GM18526 (cell line): Measurements from ENCODE around the gene ADAMTSL2.

ENCODE experiments used
- POLR2A ChIP-seq: IDR thresholded peaks from 3 replicates; pipeline ENCODE4 v1.6.1; 2011; ENCODE audit not compliant: insufficient read length; ENCODE audit errors: extremely low read depth

The ADAMTSL2 gene

DNA sequence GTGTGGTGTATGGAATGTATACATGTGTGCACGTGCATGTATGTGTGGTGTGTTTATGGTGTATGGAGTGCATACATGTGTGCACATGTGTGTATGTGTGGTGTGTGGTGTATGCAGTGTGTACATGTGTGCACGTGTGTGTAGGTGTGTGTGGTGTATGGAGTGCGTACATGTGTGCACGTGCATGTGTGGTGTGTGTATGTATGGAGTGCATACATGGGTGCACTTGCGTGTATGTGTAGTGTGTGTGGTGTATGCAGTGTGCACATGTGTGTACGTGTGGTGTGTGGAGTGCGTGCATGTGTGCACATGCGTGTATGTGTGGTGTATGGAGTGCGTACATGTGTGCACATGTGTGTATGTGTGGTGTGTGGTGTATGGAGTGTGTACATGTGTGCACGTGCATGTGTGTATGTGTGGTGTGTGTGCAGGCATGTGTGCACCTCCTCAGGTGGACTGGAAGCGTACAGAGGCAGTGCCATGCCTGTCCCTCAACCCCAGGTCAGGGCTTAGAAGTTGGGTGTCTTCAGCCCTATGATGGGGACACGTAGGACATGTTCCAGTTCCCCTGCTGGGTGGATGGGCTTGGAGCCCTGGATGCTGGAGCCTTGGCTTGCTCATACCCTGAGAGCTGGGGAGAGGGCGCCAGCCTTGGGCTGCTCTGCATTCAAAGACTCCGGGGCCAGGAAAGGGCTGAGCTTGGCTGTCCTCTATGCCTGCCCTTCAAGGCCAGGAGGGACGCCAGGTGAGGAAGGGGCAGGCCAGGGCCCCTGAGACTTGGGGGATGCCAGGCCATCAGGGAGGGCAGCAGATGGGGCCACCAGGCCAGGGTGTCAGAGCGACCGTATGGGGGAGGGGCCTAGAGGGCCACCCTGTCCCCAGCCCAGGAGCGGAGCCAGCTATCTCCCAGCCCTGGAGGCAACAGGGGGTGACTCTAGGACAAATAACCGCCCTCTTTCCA lies 22.0 kb upstream of the ADAMTSL2 start:
- TF ChIP-seq POLR2A = no peak

DNA sequence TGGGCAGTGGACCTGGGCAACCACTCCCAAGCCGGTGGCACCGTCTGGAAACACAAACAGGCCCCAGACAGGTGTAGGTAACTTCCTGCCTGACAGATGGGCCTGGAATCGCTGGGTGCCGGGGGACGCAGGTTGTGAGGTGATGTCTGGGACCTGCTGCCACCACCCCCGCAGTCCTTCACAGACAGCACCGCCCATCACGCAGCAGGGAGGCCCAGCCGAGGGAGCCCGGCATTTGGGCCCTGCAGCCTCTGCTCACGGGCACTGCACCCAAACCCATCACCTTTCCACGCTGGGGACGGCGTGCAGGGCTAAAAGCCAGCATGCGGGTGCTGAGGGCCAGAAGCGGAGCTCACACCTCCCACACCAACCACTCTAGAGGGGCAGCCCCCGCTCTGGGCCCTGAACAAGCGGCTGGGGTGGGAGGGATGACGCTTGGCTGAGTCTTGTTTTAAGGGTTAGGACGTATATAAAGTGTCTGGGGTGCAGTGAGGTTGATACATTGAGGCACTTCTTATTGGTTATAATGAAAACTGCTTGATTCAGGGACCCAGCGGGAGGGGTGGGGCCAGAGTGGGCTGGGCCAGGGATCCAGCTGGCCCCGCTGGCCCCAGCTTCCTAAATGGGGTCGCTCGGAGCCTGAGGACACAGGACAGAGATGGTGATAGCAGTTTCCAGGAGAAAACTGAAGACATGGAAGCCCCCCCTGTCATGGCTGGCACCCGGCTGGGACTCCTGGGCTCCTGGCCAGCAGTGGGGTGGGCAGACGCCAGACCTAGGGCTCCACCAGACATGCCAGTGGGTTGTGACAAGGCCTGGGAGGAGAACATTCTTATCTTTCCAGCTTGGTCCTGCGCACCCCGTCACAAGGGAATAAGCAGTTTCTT lies 21.0 kb upstream of the ADAMTSL2 start:
- no peak for TF ChIP-seq POLR2A

DNA sequence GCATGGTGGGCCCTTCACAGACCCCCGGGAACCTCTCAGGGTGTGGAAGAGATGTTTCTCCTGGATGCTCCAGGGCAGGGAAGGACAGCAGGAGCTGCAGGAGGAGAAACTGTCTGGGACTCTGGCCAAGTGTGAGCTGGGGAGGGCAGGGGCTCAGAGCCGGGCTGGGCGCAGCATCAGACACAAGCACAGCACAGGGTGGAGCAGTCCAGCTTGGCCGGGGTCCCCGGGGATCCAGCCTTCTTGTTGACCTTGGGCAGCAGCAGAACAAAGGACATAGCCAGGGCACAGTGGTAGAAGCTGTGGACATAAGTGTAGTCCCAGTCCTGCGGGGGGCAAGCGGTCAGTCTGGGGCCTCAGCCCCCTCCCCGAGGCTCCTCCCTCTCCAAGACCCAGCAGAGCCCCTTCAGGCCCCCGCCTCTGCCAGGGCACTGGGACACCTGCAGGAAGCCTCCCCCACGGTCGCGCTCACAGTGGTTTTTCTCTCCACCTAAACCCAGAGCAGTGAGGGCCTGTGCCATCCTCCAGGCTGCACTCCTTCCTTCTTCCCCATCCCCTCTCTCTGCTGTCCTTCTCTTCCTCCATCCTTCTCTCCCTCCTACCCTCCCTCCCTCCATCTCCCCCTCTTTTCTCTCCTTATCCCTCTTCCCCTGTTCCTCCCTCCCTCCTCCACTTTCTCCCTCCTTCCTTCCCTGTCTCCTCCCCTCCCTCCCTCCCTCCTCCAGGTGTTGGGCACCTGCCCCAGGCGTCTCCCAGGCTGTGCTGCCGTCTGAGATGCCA lies 19.9 kb upstream of the ADAMTSL2 start:
- TF ChIP-seq POLR2A = no peak

DNA sequence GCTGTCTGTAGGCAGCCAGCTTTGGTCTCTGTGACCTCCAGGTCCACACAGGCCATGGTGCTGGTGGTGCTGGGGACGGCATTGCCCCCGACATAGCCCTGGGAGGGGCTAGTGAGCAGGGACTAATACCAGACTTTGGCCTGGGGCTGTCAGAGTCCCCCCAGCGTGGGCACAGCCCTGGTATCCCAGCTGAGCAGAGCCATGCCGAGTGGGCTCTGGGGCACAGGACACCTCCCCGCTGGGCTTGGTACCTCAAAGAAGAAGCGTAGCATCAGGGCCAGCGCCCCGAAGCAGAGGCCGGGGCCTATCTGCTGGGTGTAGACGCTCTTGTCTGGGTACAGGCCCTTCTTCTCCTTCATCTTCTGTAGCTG lies 19.3 kb upstream of the ADAMTSL2 start:
- TF ChIP-seq POLR2A = no peak

DNA sequence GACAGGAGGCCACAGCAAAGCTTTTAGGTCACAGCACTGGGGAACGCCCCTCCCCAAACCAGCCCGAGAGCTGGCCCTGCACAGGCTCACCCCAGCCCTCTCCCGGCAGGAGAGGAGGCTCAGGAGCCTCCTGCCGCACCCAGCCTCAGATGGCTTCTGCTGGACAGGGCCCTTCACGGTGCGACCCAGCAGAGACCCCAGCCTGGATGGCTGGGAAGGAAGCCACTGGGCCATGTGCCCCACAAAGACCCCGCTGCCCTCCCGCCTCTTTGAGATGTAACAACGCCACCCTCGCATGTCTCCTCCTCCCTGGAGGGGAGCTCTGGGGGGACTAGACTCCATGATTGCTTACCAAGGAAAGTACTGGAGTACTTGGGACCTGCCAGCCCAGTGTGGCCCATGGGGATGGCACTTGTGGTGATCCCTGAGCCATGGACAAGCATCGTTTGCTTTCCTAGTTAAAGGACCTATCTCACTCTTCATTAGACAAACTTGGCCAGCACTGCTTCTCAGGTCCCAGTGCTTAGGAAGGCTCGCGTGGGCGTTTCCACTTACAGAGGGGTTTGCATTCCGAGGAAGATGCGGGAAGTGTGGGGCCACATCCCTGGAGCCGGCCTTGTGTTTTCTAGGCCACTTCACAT lies 18.8 kb upstream of the ADAMTSL2 start:
- TF ChIP-seq POLR2A = no peak

DNA sequence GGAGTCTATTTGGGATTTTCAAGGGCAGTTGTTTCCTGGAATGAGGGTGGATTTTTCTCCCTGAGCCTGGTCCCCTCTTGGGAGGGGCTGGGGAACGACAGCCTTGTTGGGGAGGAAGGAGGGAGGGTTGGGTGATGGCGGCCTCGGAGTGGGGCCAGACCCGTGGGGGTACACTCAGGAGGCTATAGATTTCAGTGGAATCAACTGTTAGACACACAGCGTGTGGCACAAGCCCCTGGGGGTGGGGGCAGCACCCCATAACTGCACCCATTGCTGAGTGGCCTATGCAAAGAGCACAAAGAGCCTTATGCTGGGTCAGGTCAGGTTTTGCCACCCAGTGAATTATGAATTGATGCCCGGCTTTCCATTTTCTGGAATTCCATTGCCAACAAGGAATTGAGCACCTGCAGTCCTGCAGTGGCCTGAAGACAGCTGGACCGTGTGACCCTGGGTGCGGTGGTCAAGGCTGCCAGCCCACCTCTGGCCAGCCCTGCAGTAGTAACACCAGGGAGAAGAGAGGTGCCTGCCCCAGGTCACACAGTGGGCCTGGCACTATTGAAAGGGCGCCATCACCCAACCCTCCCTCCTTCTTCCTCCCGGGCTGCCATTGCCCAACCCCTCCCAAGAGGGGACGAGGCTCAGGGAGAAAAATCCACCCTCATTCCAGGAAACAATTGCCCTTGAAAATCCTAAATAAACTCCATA lies 18.1 kb upstream of the ADAMTSL2 start:
- no peak for TF ChIP-seq POLR2A

DNA sequence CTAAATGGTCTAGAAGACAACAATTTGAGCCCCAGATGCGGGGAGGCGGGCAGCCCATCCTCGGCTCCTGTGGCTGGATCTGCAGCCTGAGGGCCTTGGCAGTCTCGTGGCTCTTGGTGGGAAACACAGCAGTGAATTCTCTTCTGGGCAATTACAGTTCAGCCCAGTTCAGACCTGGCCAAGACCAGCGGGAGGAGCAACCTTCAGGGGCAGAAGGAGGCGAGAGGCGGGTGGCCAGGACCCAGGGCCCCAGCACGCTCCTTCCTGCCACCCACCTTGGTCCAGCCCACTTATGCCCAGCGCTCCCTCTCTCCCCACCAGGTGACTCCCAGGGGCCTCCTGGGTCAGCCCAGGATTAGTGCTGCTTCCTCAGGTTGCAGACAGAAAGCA lies 17.5 kb upstream of the ADAMTSL2 start:
- no peak for TF ChIP-seq POLR2A

DNA sequence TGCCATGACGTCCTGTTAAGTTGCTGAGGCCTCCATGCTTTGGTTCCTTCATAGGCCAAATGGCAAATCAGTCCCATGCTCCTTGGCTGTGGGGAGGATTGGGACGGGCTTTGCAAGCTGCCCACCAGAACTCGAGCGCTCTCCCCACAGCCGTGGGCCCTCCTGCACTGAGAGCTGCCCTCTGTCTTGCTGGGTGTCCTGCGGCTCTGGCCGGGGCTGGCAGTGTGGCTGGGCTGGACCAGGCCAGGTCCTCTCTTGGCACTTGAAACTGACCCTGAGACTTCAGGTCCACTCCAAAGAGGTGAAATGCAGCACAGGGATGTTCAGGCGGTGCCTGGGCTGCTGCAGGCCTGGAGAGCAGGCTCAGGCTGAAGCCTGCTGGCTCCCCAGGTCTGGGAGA lies 16.8 kb upstream of the ADAMTSL2 start:
- TF ChIP-seq POLR2A = no peak

DNA sequence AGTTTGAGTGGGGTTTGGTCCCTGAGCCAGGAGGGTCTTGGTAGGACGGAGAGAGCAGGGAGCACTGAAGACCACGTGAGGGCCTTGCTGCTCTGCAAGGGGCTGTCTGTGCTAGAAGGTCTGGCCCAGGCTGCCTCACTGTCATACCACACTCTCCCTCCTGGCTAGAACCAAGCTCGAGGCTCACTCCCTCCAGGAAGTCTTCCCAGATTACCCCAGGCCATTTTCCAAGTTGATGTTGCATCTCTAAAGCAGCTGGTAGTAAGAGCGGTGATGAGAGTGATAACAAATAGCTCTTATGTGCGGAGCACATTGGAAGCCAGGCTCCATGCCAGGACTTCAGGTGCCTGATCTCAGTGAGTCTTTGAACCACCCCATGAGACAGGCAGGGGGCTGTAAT lies 16.3 kb upstream of the ADAMTSL2 start:
- TF ChIP-seq POLR2A = no peak

DNA sequence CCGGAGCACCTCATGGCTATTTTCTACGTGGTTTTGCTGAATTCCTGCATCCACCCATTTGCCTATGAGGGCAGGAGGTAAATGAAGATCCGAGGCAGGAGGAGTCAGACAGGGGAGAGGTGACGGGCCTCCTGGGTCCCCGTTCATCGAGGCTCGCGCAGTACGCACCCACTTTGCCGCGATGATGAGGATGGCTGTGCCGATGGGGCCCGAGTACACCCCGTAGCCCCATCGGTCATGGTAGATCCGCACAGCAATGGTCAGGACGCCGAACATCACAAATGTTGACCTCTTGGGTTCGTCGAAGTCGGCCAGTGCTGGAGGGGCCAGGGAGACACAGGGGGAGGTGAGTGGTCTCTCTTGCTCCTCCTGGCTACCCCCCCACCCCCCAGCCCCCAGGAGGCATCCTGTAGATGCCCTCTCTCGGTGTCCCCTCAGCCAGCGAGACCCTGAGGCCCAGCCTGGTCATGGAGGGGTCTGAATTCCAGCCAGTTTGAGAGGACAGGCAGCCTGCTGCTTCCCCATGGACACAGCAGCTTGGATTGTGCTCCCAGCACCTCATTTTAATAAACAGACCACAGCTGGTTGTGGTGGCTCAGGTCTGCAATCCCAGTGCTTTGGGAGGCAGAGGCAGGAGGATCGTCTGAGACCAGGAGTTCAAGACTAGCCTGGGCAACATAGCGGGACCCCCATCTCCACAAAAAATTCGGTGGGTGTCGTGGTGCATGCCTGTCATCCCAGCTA lies 15.6 kb upstream of the ADAMTSL2 start:
- no peak for TF ChIP-seq POLR2A

DNA sequence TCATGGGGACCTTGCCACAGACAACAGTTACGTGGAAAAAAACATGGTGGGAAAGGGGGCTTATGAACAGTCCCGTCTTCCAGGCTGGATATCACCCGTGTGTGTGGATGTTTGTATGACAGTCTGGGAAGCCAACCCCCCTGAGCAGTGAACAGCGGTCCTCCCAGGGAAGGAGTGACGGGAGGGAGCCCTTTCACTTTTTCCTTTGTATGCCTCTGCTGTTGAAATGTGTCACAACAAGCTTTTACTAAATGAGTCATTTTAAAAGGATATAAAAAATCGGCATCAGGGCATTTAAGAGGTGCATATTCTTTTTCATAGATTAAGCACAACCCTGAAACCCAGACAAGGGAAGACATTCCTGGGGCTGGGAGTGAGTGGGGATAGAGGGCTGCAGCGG lies 14.8 kb upstream of the ADAMTSL2 start:
- no peak for TF ChIP-seq POLR2A

DNA sequence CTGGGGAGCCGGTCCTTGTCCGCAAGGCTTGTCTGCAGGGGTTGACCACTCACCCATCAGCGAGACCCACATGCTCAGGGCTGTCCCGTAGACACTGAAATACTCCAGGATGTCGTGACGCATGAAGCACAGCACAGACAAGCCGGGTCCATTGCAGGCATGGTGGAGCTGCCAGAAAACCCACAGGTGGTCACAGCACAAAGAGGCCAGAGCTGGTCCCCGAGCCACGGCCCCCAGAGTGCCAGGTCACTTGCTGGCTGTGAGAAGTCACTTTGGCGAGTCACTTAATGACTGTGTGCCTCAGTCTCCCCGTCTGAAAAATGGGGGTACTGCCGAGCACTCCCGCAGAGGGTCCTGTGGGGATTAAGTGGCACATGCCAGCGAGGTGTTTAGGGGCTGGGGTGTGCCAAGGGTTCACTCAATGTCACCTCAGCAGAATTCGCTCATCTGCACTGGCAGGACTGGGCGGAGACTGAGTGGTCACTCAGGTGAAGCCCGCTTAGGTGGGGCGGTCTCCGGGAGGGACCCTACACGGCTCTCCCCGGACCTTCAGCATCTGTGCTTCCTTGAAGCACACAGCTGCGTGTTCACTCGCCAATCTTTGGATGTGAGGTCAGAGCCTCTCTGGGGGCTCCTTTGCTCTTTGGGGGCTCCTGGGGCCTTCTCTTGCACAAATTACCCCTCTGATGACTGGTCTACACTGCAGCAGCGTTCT lies 14.2 kb upstream of the ADAMTSL2 start:
- TF ChIP-seq POLR2A = no peak
